ENCODE measurements around the gene TSPO2.

The TSPO2 gene

DNA sequence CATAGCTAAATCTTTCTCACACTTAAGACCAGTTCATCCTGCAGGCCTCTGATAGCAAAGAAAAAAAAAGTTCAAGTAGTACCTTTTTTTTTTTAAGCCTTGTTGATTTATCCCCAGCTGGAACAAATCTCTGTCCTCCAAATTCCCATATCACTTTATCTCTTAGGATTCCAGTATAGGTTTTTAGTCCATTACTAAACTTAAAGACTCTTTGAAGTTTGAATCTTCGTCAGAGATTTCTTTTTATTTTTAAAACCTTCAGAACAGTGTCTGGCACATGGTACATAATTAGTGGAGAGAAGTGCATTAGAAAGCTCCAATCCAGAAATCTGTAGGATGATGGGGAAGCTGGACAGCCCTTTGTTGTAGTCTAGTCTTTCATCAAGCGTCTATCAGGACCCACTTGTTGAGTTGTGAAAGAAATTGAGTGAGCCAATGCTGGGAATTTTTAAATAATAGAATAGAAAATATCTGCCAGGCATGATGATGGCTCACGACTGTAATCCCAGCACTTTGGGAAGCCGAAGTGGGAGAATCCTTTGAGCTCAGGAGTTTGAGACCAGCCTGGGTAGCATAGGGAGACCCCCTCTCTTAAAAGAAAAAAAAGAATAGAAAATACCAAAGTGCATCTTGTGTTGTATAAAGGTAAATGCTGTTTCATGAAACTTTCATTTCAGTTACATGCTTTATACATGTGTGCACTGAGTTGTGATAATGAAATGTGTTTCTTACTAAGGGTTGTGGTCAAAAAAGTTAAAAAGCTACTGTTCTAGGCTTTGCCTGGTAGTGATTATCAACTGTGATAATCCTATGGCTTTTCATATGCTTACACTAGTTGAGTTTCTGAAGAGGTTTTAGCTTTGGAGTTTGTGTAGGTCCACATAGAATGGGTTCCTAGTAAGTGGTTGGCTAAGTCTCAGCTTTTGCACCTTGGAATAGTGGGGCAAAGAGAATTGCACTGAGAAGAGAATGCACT lies 33.7 kb downstream of the TSPO2 start:
- no peak for DNase-seq (ENCODE audit: low read depth)

DNA sequence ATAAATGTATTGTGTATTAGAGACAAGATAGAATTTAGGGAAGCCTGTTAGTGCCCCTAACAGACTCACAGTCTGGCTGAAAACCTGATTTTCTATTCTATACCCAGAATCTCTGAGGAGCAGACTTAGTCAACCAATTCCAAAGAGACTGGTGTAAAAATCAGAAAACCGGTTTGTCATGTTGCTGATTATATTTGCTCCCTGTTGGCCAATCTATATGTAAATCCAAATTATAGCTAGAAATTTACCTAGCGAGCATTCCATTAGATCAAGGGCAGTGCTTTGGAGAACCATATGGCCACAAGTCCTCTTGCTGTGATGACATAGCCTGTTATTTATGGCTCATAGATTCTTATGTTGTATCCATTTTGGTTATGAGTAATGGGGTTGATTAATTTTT lies 35.3 kb downstream of the TSPO2 start:
- no peak for DNase-seq (ENCODE audit: low read depth)

DNA sequence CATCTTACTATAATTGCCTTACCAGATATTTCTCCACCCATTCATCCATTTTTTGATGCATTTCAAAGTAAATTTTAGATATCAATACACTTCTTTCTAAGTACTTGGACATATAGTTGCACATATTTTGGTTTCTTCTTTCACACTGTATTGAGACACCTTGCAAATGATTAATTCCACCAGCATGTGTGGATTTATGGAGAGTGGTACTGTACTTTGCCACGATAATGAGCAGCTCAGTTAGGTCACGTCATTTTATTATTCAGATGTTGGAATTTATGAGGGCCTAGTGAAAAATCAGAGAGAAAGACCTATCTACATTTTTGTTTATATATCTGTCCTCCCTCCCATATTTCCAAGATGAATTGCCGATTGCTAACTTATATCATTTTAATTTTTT lies 35.8 kb downstream of the TSPO2 start:
- DNase-seq (ENCODE audit: low read depth): no peak

DNA sequence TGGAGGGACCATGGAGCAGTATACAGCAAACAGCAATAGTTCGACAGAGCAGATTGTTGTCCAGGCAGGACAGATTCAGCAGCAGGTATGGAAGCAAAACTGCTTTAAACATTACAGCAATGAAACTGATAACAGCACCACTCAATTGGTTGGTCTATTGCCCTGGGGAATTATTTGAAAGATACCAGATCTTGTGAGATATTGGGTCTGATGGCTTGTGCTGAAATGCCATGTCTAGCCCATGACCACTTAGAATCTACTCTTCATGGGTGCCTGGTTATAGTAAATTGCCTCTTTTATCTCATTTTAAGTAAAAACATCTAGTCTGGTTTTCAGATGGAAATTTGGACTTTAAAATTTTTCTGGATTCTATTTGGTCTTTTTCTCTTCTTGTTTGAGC lies 36.8 kb downstream of the TSPO2 start:
- DNase-seq (ENCODE audit: low read depth): no peak

DNA sequence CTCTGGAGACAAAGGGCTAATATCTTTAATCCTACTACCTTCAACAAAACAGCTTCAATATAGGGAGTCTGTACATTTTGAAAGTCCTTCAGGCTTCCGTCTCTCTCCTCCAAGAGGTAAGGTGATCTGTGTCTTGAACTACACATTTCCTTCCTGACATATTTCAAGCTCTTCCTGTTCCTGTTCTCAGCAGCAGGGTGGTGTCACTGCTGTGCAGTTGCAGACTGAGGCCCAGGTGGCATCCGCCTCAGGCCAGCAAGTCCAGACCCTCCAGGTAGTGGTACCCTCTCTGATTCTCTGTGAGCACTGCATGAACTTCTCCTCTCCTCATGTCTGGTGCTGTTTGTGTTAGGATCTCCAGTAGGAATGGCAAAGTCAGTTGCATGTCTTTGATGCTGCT lies 38.4 kb downstream of the TSPO2 start:
- no peak for DNase-seq (ENCODE audit: low read depth)

DNA sequence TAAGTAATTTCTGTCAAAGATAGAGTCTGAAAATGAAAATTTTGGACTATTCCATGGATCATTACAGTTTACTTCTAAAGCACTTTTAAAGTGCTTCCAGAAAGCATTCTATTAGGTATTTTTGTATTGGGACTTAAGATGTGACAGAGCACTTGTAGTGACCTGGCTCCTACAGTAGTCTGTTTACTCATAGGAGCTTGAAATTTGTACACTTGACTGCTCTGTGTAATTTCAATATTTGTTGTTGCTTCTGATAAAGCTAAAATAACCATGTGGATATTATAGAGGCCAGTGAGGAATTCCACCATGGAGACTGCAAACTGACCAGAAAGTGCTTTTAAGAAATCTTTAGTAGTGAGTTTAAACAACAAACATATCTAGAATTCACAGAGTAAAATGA lies 40.8 kb downstream of the TSPO2 start:
- no peak for DNase-seq (ENCODE audit: low read depth)

DNA sequence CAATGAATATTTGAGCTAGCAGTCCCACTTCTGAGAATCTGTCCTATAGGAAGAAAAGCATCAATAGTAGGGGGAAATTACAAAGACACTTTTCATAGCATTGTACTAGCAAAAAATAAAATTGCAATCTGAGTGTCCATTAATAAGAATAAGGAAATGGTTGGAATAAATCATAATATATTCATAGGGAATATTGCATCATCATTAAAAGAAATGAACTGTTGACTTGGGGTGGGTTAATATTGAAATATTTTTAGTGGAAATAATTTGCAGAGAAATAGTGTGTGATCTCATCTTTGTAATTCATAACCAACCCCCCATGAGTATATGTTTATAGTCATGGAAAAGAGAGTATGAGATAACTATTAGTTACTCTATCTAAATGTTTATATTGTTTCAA lies 42.9 kb downstream of the TSPO2 start:
- DNase-seq (ENCODE audit: low read depth): no peak

DNA sequence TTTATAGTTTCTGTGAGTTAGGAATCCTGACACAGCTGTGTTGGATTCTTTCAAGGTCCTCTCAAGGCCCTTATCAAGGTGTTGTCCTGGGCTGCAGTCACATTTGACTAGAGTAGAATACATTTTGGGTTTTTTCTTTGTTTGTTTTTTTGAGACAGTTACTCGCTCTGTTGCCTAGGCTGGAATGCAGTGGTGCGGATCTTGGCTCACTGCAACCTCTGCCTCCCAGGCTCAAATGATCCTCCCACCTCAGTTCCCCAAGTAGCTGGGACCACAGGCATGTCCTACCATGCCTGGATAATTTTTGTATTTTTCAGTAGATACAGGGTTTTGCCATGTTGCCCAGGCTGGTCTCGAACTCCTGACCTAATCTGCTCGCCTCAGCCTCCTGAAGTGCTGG lies 46.2 kb downstream of the TSPO2 start:
- DNase-seq (ENCODE audit: low read depth): peak; percentile 29

DNA sequence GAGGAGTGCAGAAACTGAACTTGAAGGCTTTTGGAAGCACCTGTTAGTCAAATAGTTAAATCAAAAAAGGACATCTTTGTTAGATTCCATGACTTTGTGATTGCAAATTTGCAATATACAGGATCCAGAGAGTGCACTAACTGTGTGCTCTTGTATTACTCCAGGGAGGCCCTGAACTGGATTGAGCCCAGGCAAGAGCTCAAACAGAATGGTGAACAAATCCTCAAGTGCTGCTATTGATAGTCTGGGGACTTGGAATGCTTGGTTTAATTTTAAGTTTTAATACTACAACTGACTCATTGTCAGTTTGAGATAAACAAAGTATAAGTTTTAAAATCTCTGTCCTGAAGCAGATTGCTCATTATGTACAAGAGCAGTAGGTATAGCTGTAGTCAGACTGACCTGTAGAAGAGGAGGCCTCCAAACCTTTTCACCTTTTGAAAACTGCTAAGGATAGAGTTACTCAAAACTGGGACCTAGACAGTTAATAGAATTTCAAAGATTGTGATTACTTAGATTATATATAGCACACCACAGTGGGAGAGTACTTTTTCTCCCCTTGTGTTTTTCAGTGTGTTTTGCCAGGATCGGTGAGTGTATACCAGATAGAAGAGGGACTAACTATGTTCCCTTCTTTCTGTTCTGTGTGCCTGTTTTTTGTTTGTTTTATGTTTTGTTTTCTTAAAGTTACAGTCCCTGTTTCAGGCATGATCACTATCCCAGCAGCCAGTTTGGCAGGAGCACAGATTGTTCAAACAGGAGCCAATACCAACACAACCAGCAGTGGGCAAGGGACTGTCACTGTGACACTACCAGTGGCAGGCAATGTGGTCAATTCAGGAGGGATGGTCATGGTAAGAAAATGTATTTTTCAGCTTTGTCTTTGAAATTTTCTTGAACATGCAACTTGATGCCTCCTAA lies 48.8 kb downstream of the TSPO2 start:
- DNase-seq (ENCODE audit: low read depth): no peak

DNA sequence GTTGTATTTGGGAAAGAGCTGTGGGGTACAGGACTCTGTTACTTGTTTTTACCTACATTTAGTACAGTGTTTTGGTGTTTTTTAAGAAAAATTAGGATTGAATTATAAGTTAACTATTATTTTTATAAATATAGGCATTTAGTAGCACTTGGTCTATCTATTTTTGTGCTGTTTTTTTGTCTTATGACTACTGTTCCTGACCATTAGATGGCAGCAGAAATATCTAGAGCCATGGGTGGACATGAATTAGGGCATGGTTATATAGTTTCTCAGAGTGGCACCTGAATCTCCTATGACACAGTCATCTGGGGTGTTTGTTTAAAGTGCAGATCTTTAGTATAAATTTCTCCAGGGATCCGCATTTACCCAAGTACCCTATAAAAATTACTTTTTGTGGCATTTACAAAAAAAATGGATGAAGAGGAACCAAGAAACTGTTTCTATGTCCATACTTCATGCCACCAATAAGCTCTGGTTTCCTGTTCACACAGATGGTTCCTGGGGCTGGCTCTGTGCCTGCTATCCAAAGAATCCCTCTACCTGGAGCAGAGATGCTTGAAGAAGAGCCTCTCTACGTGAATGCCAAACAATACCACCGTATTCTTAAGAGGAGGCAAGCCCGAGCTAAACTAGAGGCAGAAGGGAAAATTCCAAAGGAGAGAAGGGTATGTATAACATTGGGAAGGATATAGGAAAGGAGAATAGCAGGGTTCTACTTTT lies 50.3 kb downstream of the TSPO2 start:
- peak; percentile 45 for DNase-seq (ENCODE audit: low read depth)

DNA sequence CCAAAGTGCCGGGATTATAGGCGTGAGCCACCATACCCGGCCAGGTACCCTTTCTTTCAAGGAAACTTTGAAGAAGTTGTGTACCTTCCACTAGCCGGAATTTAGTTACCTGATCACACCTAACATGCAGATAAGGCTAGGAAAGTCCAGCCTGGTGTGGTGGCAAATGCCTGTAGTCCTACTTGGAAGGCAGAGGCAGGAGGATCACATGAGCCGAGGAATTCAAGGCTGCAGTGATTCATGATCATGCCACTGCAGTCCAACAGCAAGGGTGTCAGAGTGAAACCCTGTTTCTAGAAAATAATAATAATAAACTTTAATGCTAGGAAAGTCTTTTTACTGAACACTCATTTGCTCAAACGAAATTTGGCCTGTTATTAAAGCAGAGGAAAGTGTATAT lies 51.5 kb downstream of the TSPO2 start:
- DNase-seq (ENCODE audit: low read depth): peak; percentile 70
